Endothelial cell of umbilical vein (primary cell): Measurements from ENCODE around the gene MIER2. TPM values are rescaled to one million over a fixed set of nuclear protein-coding genes. Genes with fewer than 3 reads are reported as not detected.
A peak's percentile ranks its signal among the peaks of the same experiment; 100 is the strongest.

ENCODE experiments used
- BruUV-seq: library from RNA; stranded (reverse); fragments of 400-500 nt; replicated peaks from 2 replicates; lab custom pipeline; 2021; lab: Mats Ljungman, UMichigan
- CTCF ChIA-PET: fragments of 300-600, 350-600 bp; sonication (Branson Sonifier 250); formaldehyde crosslinking; loops from one replicate; lab custom pipeline; 2021; ENCODE audit warnings: antibody characterized with exemption, inconsistent platforms; lab: Charles Lee
- POLR2A ChIA-PET: fragments of 300-600, 350-600 bp; sonication (Branson Sonifier 250); formaldehyde crosslinking; loops from one replicate; lab custom pipeline; 2021; ENCODE audit warnings: antibody characterized with exemption, inconsistent platforms; lab: Charles Lee
- DNase-seq: peaks from one replicate; pipeline ENCODE4 v3.0.0-alpha.2; 2011; ENCODE audit warnings: low read depth, low spot score
- FAIRE-seq: peaks from 2 replicates; lab custom pipeline; 2011; peaks lifted over from hg19 to GRCh38; lab: Jason Lieb, UNC
- H2AFZ ChIP-seq: 2 replicates; pipeline ENCODE4 v1.6.0; 2012; ENCODE audit warnings: low read depth, low read length, control low read depth, inconsistent platforms
- H3K27ac ChIP-seq: 2 replicates; pipeline ENCODE4 v1.5.1; 2011; ENCODE audit warnings: low read depth, mild to moderate bottlenecking, control low read depth, low read length, moderate library complexity; ENCODE audit not compliant: insufficient read depth
- H3K27me3 ChIP-seq, 2 experiments: 2 replicates each; pipeline versions ENCODE4 v1.6.0 to v1.6.1; 2011; ENCODE audit warnings: low read length in 2 of 2, mixed read lengths in 1 of 2; ENCODE audit not compliant: control insufficient read depth in 2 of 2, insufficient read depth in 2 of 2
- H3K36me3 ChIP-seq, 2 experiments: 2 replicates in 1 of 2; 3 replicates in 1 of 2; pipeline ENCODE4 v1.5.1; 2011; ENCODE audit warnings: low read length in 2 of 2, mild to moderate bottlenecking in 1 of 2, moderate library complexity in 1 of 2; ENCODE audit not compliant: control insufficient read depth in 2 of 2, insufficient read depth in 2 of 2; ENCODE audit errors: extremely low read depth in 1 of 2
- H3K4me1 ChIP-seq: 3 replicates; pipeline ENCODE4 v1.5.1; 2011; ENCODE audit warnings: mild to moderate bottlenecking, low read length; ENCODE audit not compliant: control insufficient read depth, insufficient read depth; ENCODE audit errors: extremely low read depth
- H3K4me2 ChIP-seq: 2 replicates; pipeline ENCODE4 v1.6.1; 2011; ENCODE audit warnings: low read length, control low read depth, mixed read lengths; ENCODE audit not compliant: insufficient read depth
- H3K4me3 ChIP-seq, 3 experiments: fragments of 200-600 bp in 1 of 3; sonication (generic), shearing (Covaris generic) in 1 of 3; replicated peaks in 1 of 3; 2 replicates each; pipeline ENCODE4 v1.5.1; 2011 to 2016; ENCODE audit warnings: control low read depth in 3 of 3, low read length in 3 of 3, mild to moderate bottlenecking in 2 of 3, inconsistent platforms in 1 of 3, low read depth in 1 of 3, moderate library complexity in 1 of 3; ENCODE audit not compliant: insufficient read depth in 1 of 3
- H3K79me2 ChIP-seq: 2 replicates; pipeline ENCODE4 v1.6.0; 2012; ENCODE audit warnings: low read length, inconsistent platforms; ENCODE audit not compliant: control insufficient read depth, insufficient read depth
- H3K9ac ChIP-seq: replicated peaks from 2 replicates; pipeline ENCODE3; 2011; ENCODE audit warnings: low read length, control low read depth; ENCODE audit not compliant: insufficient read depth; ENCODE audit errors: extremely low read depth
- H3K9me1 ChIP-seq: replicated peaks from 3 replicates; pipeline ENCODE4 v1.6.0; 2011; ENCODE audit warnings: mild to moderate bottlenecking, low read length; ENCODE audit not compliant: control insufficient read depth, insufficient read depth; ENCODE audit errors: extremely low read depth
- H3K9me3 ChIP-seq: replicated peaks from 2 replicates; pipeline ENCODE4 v1.5.1; 2012; ENCODE audit warnings: low read length, inconsistent platforms; ENCODE audit not compliant: control insufficient read depth, insufficient read depth
- H4K20me1 ChIP-seq: replicated peaks from 2 replicates; pipeline ENCODE3; 2011; ENCODE audit warnings: mild to moderate bottlenecking, low read length; ENCODE audit not compliant: control insufficient read depth, insufficient read depth; ENCODE audit errors: extremely low read depth
- EZH2 ChIP-seq: IDR thresholded peaks from 2 replicates; pipeline ENCODE4 v1.6.1; 2012; ENCODE audit warnings: borderline replicate concordance, low read depth, mild to moderate bottlenecking, moderate library complexity, low read length, inconsistent platforms; ENCODE audit not compliant: severe bottlenecking
- FOS ChIP-seq: IDR thresholded peaks from 2 replicates; pipeline ENCODE4 v1.6.1; 2011; ENCODE audit warnings: mild to moderate bottlenecking, low read length, moderate library complexity, borderline replicate concordance; ENCODE audit not compliant: insufficient read depth
- GATA2 ChIP-seq: IDR thresholded peaks from 2 replicates; pipeline ENCODE4 v1.7.0; 2011; ENCODE audit warnings: low read depth, mild to moderate bottlenecking, moderate library complexity, mixed read lengths, low read length; ENCODE audit not compliant: insufficient read length, insufficient read depth
- JUN ChIP-seq: IDR thresholded peaks from 2 replicates; pipeline ENCODE4 v1.6.1; 2011; ENCODE audit warnings: borderline replicate concordance, low read depth; ENCODE audit not compliant: insufficient read length, insufficient read depth
- MYC ChIP-seq: IDR thresholded peaks from one replicate; pipeline ENCODE4 v1.6.1; 2011; ENCODE audit warnings: mild to moderate bottlenecking, low read depth, low read length
- POLR2A ChIP-seq: IDR thresholded peaks from 2 replicates; pipeline ENCODE4 v1.6.1; 2012; ENCODE audit warnings: low read depth, mild to moderate bottlenecking, control low read depth, low read length
- POLR2AphosphoS5 ChIP-seq: IDR thresholded peaks from 2 replicates; pipeline ENCODE4 v1.6.1; 2012; ENCODE audit warnings: low read depth, mild to moderate bottlenecking, control low read depth, low read length, moderate library complexity; ENCODE audit not compliant: insufficient read depth
- dilution Hi-C: fragments of 300-500 bp; cut with MboI; formaldehyde crosslinking; loops from one replicate; pipeline ENCODE4 v1.15.0; 2019; ENCODE audit warnings: low sequenced_read_pairs; ENCODE audit not compliant: extremely low pct_ligation_motif_present
- intact Hi-C: fragments of 100-400 bp; cut with micrococcal nuclease; formaldehyde crosslinking; loops from one replicate; pipeline ENCODE4 v1.10.0; 2022
- polyA plus RNA-seq, 4 experiments: library from polyadenylated mRNA; depleted of rRNA in 3 of 4; stranded (reverse) in 3 of 4; unstranded in 1 of 4; fragments of >200 nt; gene quantifications; 2 replicates each; pipeline versions ENCODE4 v1.2.1 to v1.2.3, GENCODE V29; 2011 to 2012; ENCODE audit warnings: missing spikeins in 1 of 4
- total RNA-seq: library from RNA; stranded (reverse); gene quantifications from 2 replicates; pipeline ENCODE4 v1.2.3, GENCODE V29; 2021
- TF ChIP-seq, protein P1 (sequence below): IDR thresholded peaks from 2 replicates; pipeline ENCODE4 v1.6.1; 2011; ENCODE audit not compliant: insufficient read depth, insufficient read length
- TF ChIP-seq, protein P2 (sequence below), 2 donors: IDR thresholded peaks; 1 replicate in 1 of 2; 2 replicates in 1 of 2; pipeline ENCODE4 v1.5.1; 2011; ENCODE audit warnings: low read length in 2 of 2, mild to moderate bottlenecking in 2 of 2, moderate library complexity in 2 of 2, control low read depth in 1 of 2, inconsistent platforms in 1 of 2, low read depth in 1 of 2; ENCODE audit not compliant: insufficient read depth in 1 of 2; ENCODE audit errors: extremely low read depth in 1 of 2

The MIER2 gene
- total and polyA plus RNA-seq, 2 donors (not counting 3 experiments of a cell fraction or from before 2014, with no cell fraction given): 20.3 to 44.9 TPM

DNA sequence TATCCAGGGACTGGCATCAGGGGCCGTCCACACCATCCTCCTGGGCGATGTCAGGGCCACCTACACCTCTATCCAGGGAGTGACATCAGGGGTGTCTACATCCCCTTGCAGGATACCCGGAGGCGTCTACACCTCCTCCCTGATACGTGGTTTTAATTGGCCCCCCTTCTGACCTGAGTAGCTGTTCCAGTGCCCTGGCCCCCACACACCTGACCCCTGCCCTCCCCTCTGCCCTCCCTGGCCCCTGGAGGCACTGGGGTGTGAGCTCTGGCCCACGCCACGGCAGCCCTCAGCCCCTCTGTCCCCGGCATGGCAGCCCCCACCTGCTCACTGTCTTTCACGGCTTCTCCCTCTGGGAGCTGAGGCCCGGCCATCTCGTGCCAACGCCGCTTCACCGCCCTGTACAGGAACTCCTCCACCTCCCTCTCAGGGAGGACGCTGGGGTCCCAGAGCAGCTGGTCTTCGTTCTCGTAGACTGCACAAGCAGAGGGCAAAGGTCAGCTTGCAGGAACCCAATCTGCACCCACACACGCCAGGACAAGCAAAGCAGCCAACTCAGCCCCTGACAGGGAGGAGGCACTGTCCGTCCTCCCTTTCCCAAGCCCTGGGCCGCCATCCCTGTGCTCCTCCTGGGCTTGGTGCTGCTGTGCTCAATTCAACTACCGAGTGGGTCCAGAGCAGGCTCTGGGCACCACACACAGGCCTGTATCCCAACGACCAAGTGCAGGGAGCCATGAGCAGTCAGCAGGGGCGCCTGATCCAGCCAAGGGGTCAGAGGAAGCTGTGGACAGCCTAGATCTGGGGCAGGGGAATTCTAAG, 31.2 kb downstream of the MIER2 start:
- no peak overlapping the region for H2AFZ ChIP-seq
- H3K9ac ChIP-seq: no peak overlapping the region
- ChIA-PET POLR2A (no interaction called here), CTCF (interaction anchor here (0.8 to 1.0 kb wide), 2 partner anchors 30 to 193 kb away, joined by 3 read pairs; no protein-coding TSS in a partner anchor)
- H4K20me1 ChIP-seq: no peaks in the 10 kb centered on the region
- H3K4me3 ChIP-seq: no peak overlapping the region
- BruUV-seq: no TSS peak
- intact Hi-C loops: no loop called here
- peaks cover 56% of the 10 kb centered on the region for H3K79me2 ChIP-seq
- no peaks in the 10 kb centered on the region for H3K27me3 ChIP-seq
- peaks cover 31% of the 10 kb centered on the region for H3K4me1 ChIP-seq
- DNase-seq: peak; percentile 62
- H3K36me3 ChIP-seq: peaks cover 3 to 17% of the 10 kb centered on the region in 2 experiments
- TF ChIP-seq POLR2A (no peak), GATA2 (no peak), EZH2 (no peak), MYC (no peak), JUN (no peak), POLR2AphosphoS5 (no peak), FOS (no peak)
- TF ChIP-seq, protein P1, sequence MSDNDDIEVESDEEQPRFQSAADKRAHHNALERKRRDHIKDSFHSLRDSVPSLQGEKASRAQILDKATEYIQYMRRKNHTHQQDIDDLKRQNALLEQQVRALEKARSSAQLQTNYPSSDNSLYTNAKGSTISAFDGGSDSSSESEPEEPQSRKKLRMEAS: no peak
- TF ChIP-seq, protein P2, sequence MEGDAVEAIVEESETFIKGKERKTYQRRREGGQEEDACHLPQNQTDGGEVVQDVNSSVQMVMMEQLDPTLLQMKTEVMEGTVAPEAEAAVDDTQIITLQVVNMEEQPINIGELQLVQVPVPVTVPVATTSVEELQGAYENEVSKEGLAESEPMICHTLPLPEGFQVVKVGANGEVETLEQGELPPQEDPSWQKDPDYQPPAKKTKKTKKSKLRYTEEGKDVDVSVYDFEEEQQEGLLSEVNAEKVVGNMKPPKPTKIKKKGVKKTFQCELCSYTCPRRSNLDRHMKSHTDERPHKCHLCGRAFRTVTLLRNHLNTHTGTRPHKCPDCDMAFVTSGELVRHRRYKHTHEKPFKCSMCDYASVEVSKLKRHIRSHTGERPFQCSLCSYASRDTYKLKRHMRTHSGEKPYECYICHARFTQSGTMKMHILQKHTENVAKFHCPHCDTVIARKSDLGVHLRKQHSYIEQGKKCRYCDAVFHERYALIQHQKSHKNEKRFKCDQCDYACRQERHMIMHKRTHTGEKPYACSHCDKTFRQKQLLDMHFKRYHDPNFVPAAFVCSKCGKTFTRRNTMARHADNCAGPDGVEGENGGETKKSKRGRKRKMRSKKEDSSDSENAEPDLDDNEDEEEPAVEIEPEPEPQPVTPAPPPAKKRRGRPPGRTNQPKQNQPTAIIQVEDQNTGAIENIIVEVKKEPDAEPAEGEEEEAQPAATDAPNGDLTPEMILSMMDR (IDR thresholded peaks at IDR 0.05; ENCODE audit: extremely low read depth in 1 of 2, insufficient read depth in 1 of 2, low read depth in 1 of 2, low read length in 2 of 2): no peak
- FAIRE-seq: no peak
- H3K9me3 ChIP-seq: no peaks in the 10 kb centered on the region
- H3K27ac ChIP-seq: no peak overlapping the region
- no peak overlapping the region for H3K4me2 ChIP-seq
- dilution Hi-C loops: no loop called here
- no peaks in the 10 kb centered on the region for H3K9me1 ChIP-seq
